H1 (cell line): ENCODE data around the gene NBPF3. TPM values are rescaled to one million over a fixed set of nuclear protein-coding genes. Genes with fewer than 3 reads are reported as not detected.

Source experiments
- ASH2L ChIP-seq: fragments of 200-600, 300-600 bp; sonication (generic); IDR thresholded peaks from one replicate; pipeline ENCODE4 v1.7.1; 2017; ENCODE audit warnings: low read length
- POLR2A ChIP-seq, 2 experiments: IDR thresholded peaks; 1 replicate in 1 of 2; 2 replicates in 1 of 2; pipeline ENCODE4 v1.6.1; 2011; ENCODE audit warnings: low read depth in 2 of 2, low read length in 2 of 2, mild to moderate bottlenecking in 2 of 2; ENCODE audit errors: control extremely low read depth in 1 of 2
- RBBP5 ChIP-seq: IDR thresholded peaks from 2 replicates; pipeline ENCODE4 v1.7.1; 2012; ENCODE audit warnings: low read depth, mild to moderate bottlenecking, inconsistent platforms, low read length, moderate library complexity, borderline replicate concordance
- polyA plus RNA-seq, 7 experiments: library from polyadenylated mRNA; depleted of rRNA in 3 of 7; stranded (reverse) in 5 of 7; unstranded in 2 of 7; fragments of >200 nt in 5 of 7; fragments of 200-250 nt in 2 of 7; gene quantifications; 1 replicate in 5 of 7; 2 replicates in 1 of 7; 4 replicates in 1 of 7; pipeline versions ENCODE4 v1.2.1 to v1.2.3, GENCODE V29; 2011 to 2013; ENCODE audit warnings: missing spikeins in 2 of 7, mixed read lengths in 2 of 7
- total RNA-seq: library from RNA; stranded (reverse); fragmentation: NEBNext Ultra II Directional; extraction: Animal tissue kit (Norgen Biotek cat#: 25700); gene quantifications from 2 replicates; pipeline ENCODE4 v1.2.1, GENCODE V29; 2021
- TF ChIP-seq, protein P1 (sequence below): fragments of 300-600 bp; sonication (generic); IDR thresholded peaks from 2 replicates; pipeline ENCODE4 v1.7.1; 2012; ENCODE audit warnings: low read length, moderate library complexity, mild to moderate bottlenecking, inconsistent platforms; ENCODE audit not compliant: insufficient replicate concordance
- TF ChIP-seq, protein P2 (sequence below), 3 experiments: IDR thresholded peaks; 1 replicate in 2 of 3; 2 replicates in 1 of 3; pipeline versions ENCODE4 v1.5.1 to v1.6.1; 2011; ENCODE audit warnings: low read length in 3 of 3, mild to moderate bottlenecking in 3 of 3, inconsistent platforms in 2 of 3, low read depth in 1 of 3, moderate library complexity in 1 of 3; ENCODE audit not compliant: insufficient read depth in 1 of 3; ENCODE audit errors: control extremely low read depth in 1 of 3

Gene NBPF3
- total and polyA plus RNA-seq, 2 of the 8 experiments (the other 6 are each of a cell fraction or from before 2014, with no cell fraction given), result 3.8 to 4.3 TPM

DNA sequence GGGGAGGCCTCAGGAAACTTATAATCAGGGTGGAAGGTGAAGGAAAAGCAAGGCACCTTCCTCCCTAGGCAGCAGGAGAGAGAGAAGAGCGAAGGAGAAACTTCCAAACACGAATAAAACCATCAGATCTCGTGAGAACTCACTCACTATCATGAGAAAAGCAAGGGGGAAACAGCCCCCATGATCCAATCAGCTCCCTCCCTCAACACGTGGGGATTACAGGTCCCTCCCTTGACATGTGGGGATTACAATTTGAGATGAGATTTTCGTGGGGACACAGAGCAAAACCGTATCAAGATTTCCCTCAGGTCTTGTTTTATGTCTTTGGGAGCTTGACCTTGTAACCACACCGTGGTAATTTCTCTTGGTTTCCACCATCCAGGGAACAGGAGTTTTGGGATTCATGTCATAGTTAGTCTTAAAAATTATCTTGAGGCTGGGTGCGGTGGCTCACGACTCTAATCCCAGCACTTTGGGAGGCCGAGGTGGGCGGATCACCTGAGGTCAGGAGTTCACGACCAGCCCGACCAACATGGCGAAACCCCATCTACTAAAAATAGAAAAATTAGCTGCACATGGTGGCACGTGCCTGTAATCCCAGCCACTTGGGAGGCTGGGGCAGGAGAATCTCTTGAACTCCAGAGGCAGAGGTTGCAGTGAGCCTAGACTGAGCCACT, 47.2 kb upstream of the NBPF3 start (continued):
- TF ChIP-seq, protein P1, sequence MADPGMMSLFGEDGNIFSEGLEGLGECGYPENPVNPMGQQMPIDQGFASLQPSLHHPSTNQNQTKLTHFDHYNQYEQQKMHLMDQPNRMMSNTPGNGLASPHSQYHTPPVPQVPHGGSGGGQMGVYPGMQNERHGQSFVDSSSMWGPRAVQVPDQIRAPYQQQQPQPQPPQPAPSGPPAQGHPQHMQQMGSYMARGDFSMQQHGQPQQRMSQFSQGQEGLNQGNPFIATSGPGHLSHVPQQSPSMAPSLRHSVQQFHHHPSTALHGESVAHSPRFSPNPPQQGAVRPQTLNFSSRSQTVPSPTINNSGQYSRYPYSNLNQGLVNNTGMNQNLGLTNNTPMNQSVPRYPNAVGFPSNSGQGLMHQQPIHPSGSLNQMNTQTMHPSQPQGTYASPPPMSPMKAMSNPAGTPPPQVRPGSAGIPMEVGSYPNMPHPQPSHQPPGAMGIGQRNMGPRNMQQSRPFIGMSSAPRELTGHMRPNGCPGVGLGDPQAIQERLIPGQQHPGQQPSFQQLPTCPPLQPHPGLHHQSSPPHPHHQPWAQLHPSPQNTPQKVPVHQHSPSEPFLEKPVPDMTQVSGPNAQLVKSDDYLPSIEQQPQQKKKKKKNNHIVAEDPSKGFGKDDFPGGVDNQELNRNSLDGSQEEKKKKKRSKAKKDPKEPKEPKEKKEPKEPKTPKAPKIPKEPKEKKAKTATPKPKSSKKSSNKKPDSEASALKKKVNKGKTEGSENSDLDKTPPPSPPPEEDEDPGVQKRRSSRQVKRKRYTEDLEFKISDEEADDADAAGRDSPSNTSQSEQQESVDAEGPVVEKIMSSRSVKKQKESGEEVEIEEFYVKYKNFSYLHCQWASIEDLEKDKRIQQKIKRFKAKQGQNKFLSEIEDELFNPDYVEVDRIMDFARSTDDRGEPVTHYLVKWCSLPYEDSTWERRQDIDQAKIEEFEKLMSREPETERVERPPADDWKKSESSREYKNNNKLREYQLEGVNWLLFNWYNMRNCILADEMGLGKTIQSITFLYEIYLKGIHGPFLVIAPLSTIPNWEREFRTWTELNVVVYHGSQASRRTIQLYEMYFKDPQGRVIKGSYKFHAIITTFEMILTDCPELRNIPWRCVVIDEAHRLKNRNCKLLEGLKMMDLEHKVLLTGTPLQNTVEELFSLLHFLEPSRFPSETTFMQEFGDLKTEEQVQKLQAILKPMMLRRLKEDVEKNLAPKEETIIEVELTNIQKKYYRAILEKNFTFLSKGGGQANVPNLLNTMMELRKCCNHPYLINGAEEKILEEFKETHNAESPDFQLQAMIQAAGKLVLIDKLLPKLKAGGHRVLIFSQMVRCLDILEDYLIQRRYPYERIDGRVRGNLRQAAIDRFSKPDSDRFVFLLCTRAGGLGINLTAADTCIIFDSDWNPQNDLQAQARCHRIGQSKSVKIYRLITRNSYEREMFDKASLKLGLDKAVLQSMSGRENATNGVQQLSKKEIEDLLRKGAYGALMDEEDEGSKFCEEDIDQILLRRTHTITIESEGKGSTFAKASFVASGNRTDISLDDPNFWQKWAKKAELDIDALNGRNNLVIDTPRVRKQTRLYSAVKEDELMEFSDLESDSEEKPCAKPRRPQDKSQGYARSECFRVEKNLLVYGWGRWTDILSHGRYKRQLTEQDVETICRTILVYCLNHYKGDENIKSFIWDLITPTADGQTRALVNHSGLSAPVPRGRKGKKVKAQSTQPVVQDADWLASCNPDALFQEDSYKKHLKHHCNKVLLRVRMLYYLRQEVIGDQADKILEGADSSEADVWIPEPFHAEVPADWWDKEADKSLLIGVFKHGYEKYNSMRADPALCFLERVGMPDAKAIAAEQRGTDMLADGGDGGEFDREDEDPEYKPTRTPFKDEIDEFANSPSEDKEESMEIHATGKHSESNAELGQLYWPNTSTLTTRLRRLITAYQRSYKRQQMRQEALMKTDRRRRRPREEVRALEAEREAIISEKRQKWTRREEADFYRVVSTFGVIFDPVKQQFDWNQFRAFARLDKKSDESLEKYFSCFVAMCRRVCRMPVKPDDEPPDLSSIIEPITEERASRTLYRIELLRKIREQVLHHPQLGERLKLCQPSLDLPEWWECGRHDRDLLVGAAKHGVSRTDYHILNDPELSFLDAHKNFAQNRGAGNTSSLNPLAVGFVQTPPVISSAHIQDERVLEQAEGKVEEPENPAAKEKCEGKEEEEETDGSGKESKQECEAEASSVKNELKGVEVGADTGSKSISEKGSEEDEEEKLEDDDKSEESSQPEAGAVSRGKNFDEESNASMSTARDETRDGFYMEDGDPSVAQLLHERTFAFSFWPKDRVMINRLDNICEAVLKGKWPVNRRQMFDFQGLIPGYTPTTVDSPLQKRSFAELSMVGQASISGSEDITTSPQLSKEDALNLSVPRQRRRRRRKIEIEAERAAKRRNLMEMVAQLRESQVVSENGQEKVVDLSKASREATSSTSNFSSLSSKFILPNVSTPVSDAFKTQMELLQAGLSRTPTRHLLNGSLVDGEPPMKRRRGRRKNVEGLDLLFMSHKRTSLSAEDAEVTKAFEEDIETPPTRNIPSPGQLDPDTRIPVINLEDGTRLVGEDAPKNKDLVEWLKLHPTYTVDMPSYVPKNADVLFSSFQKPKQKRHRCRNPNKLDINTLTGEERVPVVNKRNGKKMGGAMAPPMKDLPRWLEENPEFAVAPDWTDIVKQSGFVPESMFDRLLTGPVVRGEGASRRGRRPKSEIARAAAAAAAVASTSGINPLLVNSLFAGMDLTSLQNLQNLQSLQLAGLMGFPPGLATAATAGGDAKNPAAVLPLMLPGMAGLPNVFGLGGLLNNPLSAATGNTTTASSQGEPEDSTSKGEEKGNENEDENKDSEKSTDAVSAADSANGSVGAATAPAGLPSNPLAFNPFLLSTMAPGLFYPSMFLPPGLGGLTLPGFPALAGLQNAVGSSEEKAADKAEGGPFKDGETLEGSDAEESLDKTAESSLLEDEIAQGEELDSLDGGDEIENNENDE, result no peak
- TF ChIP-seq, protein P2, sequence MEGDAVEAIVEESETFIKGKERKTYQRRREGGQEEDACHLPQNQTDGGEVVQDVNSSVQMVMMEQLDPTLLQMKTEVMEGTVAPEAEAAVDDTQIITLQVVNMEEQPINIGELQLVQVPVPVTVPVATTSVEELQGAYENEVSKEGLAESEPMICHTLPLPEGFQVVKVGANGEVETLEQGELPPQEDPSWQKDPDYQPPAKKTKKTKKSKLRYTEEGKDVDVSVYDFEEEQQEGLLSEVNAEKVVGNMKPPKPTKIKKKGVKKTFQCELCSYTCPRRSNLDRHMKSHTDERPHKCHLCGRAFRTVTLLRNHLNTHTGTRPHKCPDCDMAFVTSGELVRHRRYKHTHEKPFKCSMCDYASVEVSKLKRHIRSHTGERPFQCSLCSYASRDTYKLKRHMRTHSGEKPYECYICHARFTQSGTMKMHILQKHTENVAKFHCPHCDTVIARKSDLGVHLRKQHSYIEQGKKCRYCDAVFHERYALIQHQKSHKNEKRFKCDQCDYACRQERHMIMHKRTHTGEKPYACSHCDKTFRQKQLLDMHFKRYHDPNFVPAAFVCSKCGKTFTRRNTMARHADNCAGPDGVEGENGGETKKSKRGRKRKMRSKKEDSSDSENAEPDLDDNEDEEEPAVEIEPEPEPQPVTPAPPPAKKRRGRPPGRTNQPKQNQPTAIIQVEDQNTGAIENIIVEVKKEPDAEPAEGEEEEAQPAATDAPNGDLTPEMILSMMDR (IDR thresholded peaks at IDR 0.05; ENCODE audit: control extremely low read depth in 1 of 3, insufficient read depth in 1 of 3, low read depth in 1 of 3, low read length in 3 of 3), result no peak
- TF ChIP-seq ASH2L (no peak), POLR2A (IDR thresholded peaks at IDR 0.05; ENCODE audit: control extremely low read depth in 1 of 2, low read depth in 2 of 2, low read length in 2 of 2) (no peak), RBBP5 (no peak)
